Hematopoietic multipotent progenitor cell treated with erythropoietin and hydrocortisone succinate and interleukin-3 and kit ligand, for 8 days (in vitro differentiated cells): ENCODE measurements around the gene QRICH2.
"Not testable (repeated sequence)": the region's sequence is repeated elsewhere in the genome, so short reads cannot be mapped to it uniquely, and the experiment has no call there.

Experiments used
- DNase-seq: peaks from one replicate; pipeline ENCODE4 v3.0.0-alpha.2; 2015

Gene QRICH2

GRCh38 chr17:76264755-76265623 lies 43.1 kb downstream of the QRICH2 start, which contains the start of gene UBALD2:
TSS of gene UBALD2 (plus strand) at chr17:76265348. CDS start at chr17:76265506, 158 bp downstream.
- peak; percentile 98 for DNase-seq

DNA sequence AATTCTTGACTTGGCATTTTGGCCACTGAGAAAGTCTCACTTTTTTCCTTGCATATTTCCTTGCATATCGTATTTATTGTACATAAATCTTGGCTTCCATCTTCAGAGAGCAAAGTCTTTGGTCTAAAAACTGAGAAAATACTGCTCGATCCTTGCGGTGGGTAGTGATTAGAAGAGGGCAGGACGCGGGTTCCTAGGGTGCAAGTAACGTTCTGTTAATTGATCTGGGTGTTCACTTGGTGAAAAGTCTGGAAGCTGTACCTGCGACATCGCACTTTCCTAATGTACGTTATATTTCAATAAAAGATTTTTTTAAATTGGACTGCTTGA lies 43.7 kb downstream of the QRICH2 start:
- no peak for DNase-seq

GRCh38 chr17:76263896-76264295 lies 44.2 kb downstream of the QRICH2 start:
- DNase-seq: no peak

DNA sequence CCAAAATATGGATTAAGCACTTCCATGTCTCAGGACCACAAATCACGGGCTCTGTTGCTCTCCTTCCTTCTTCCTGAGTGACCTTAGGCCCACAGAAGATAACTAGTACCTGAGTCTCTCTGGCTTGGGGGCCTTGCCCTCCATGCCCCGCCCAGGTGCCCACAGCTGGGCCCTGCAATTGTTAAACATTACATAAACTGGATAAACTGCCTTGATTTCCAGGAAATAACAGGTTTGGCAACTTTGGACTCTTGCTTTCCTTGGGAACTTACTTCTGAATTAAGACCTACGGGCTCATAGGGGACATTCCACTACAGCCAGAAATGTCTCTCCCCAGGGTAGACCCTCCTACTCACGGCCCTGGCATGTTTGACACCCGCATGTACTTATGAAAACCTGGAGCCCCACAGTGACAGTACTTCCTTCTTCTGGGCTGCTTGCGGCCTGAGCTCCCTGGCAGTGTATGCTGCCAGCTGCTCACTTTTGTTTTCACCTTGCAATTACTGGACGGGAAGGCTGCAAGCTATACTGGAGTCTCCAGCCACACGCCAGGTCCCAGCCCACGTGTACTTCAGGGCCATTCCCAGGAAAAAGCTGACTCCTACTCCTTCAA lies 45.2 kb downstream of the QRICH2 start:
- DNase-seq: peak; percentile 27

- no peak for DNase-seq
Observed at GRCh38 chr17:76261421-76262215, 46.5 kb downstream of the QRICH2 start.

DNA sequence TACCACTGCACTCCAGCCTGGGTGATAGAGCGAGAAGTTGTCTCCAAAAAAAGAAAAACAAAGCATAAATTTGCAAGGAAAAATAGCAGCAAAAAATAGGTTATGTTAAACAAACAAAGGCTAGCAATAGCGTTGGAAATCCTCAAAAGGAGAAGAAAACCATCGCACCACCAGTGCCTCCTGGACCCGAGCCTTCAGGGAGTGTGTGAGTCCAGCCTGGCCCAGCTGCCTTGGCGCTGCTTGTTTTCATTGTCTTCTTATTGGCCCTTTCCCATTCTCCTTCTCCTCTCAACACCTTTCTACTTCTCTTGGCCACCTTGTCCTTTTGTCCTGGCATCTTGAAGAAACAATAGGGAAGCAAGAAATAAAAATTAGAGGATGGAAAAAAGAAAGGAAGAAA lies 47.4 kb downstream of the QRICH2 start:
- no peak for DNase-seq

- DNase-seq: no peak
Observed at GRCh38 chr17:76260220-76260619, 47.9 kb downstream of the QRICH2 start.

GRCh38 chr17:76256430-76257050 lies 51.5 kb downstream of the QRICH2 start:
- not testable (repeated sequence) for DNase-seq

DNA sequence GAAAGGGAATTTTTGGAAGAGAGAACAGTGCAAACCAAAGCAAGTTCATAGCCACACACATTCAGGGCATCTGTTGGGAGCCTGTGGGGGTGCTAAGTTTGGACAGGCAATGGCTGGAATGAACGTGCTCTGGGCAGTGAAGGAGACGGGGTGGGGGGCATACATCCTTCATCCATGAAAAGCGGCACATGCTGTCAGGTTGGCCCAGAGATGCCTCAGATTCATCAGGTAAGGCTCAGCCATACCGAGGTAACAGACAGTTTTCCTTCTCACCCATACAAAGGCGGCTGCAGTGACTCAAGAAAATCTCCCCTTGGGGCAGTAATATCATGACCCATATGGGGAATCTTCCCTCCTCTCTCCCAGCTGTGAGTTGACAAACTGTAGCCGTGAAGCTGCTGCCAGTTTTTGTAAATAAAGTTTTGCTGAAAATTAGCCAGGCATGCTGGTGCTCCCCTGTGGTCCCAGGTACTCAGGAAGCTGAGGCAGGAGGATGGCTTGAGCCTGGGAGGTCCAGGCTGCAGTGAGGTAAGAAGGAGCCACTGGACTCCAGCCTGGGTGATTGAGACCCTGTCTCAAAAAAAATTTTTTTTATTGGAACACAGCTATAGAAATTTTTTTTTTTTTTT lies 52.2 kb downstream of the QRICH2 start:
- no peak for DNase-seq

- DNase-seq: no peak
Observed at GRCh38 chr17:76254275-76254674, 53.8 kb downstream of the QRICH2 start.

GRCh38 chr17:76253841-76254240 lies 54.2 kb downstream of the QRICH2 start:
- DNase-seq: no peak

DNA sequence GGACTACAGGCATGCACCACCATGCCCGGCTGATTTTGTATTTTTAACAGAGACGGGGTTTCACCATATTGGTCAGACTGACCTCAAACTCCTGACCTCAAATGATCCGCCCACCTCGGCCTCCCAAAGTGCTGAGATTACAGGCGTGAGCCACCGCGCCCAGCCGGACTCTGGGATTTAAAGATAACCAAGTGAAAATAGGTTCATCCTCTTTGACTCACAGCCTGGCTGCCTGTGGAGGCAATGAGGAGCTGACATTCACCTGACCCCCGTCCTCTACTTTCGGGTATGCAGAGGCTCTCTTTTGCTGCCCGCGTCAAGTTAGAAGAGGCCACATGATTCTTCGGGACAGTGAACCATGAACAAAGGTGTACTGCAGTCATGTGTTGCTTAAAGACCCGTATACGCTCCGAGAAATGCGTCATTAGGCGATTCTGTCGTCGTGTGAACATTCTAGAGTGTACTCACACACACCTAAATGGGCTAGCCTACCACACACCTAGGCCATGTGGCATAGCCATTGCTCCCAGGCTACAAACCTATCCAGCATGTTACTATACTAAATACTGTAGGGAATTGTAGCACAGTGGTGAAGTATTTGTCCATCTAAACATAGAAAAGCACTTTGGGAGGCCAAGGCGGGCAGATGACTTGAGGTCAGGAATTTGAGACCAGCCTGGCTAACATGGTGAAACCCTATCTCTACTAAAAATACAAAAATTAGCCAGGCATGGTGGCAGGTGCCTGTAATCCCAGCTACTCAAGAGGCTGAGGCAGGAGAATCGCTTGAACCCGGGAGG lies 54.9 kb downstream of the QRICH2 start:
- not testable (repeated sequence) for DNase-seq

DNA sequence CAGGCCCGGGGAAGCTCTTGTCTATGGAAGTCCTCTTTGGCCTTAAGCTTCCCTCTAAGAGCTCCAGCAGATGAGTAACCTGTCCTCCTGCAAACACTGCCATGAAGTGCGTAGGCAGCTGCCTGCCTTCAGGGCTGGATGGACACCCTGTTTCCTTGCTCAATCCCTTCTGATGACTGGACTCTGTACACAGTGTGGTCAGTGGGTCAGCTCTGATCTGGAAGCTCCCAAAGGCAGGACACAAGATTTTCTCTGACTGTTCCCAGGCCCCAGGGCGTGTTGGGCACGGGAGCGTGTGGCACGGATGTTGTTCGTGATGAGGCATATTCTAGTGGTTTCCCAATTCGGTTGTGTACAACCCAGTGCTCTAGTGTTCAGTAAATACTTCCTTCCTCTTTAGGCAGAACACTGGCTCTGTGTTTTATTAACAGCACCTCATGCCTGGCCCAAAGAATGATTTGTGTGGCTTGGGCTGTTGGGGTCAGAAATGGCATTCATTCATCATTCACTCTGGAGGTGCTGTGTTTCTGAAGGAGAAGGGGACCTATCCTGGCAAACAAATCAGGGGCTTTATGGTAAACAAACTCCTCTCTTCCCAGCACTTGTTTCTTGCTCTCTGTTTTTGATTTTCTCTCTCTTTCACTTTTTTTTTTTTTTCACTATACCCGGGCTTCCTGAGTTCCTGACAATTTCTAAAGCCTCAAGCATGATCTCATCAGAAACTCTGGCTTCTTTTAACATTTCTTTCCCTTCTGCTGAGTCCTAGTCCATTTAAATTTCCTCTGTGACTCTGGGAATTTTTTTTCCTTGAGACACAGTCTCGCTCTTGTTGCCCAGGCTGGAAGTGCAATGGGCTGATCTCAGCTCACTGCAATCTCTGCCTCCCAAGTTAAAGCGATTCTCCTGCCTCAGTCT lies 55.8 kb downstream of the QRICH2 start:
- no peak for DNase-seq

- no peak for DNase-seq
Observed at GRCh38 chr17:76251478-76252039, 56.5 kb downstream of the QRICH2 start.

DNA sequence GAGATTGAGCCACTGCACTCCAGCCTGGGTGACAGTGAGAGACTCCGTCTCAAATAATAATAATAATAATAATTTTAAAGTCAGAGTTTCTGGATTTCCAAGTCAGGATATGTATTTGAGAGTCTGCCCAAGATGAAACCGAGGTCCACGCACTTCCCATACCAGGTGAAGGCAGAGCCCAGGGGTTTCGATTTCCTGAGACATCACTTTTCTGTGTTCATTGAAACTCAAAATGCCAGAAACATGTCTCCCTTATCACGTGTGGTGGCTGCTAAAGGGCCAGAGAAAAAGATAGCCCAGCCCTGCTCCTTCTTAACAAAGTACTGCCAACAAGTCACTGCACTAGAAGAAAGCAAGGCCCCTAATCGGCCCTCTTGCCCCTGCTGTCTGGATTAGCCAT lies 57.9 kb downstream of the QRICH2 start:
- DNase-seq: no peak

GRCh38 chr17:76248013-76248782 lies 59.9 kb downstream of the QRICH2 start:
- DNase-seq: no peak

- DNase-seq: no peak
Observed at GRCh38 chr17:76247304-76247703, 60.8 kb downstream of the QRICH2 start.

DNA sequence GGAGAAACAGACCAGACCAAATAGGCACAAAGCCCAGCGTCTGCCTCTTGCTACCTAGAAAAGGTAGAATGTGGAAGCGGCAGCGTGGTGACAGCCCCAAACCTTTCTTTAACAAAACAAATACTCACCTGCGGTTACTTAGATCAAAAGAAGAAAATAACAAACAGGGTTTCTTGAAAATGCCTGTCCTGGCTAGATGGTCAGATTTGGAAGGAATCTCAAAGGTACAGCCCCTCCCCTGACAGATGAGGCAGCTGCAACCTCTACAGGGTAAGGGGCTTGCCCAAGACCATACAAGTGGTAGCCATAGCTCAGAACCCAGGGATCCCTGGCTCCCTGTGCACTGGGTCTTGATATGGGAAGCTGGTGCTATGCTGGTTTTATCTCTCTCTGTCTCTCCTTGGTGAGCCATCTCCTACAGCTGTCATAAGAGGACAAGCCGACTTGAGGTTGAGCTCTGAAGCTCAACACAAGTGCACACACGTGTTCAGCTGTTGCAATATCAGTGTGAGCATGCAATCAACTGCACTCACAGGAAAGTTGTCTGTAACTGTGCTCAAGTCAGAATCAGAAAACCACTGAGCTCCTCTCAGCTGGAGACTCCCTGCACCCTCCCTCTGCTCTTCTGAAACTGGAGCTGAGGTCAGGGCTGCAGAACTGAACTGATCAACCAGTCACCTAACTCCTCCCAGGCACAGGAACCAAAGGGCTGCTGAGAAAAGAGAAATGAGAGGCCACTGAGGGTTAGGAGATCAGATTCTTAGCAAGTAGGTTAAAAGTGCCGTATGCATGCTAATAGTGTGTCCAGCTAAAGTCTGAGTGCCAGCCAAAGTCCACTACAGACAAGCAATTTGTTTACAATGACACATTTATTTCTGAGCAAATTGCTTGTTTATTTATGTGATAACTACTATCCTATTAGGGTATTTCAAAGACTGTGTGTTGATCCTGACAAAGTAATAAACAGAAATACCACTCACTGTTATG lies 61.7 kb downstream of the QRICH2 start:
- DNase-seq: peak; percentile 29
